Head of caudate nucleus (tissue), 42 donors: ENCODE results near the gene CAPN12.
A peak's percentile ranks its signal among the peaks of the same experiment; 100 is the strongest.

Experiments
- DNase-seq, 42 donors: peaks; one replicate each; pipeline versions ENCODE4 v3.0.0 to v3.0.0-alpha.2; 2020 to 2021; ENCODE audit warnings: mixed read lengths in 7 of 42
- intact Hi-C: fragments of 100-400 bp; cut with DNase I; formaldehyde crosslinking; loops from one replicate; pipeline ENCODE4 v1.15.0; 2022

CAPN12 gene

GRCh38 chr19:38705197-38706019, 38.9 kb downstream of the CAPN12 start:
- no peak for DNase-seq
- intact Hi-C loops, result no loop called here

- no peak for DNase-seq
- intact Hi-C loops, result no loop called here
These were observed 39.7 kb downstream of the CAPN12 start for GRCh38 chr19:38704488-38705026.

GRCh38 chr19:38703509-38703908, 40.8 kb downstream of the CAPN12 start:
- intact Hi-C loops, result no loop called here
- DNase-seq, result no peak

GRCh38 chr19:38702278-38702677, 42.0 kb downstream of the CAPN12 start:
- intact Hi-C loops, result no loop called here
- DNase-seq, result no peak

DNA sequence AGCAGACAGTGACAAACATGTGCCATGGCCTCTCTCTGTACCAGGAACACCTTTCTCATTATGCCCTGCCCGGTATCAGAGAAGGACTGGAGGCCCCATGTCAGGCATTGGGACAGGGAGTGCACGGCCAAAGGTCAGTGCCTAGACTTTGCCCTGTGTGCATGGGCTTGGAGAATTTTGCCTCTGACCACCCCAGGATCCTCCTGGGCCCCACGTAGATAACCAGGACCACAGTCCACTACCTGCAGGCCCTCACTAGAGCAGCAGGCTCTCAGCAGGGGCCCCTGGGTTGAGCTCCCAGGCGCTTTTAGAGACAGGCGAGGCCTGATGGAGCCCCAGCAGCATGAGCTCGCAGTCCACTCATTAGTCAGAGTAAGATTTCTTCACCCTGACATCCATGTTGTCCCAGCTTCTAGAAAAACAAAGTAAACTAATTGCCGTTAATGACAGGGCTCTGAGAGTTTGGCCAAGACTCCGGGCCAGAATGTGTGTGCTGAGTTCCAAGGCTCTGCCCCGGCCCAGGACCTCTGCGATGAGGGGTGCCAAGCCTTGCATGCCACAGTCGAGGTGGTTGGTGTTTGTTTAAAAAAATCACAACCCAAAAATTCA, 42.7 kb downstream of the CAPN12 start:
- DNase-seq, result peak in 2 of 42 donors; percentile 47 to 61

GRCh38 chr19:38700902-38701454, 43.3 kb downstream of the CAPN12 start:
- intact Hi-C loops, result no loop called here
- peak in 10 of 42 donors; percentile 41 to 81 (median 60) for DNase-seq

More for the DNA sequence above, 42.7 kb downstream of the CAPN12 start:
- intact Hi-C loops, result no loop called here

DNA sequence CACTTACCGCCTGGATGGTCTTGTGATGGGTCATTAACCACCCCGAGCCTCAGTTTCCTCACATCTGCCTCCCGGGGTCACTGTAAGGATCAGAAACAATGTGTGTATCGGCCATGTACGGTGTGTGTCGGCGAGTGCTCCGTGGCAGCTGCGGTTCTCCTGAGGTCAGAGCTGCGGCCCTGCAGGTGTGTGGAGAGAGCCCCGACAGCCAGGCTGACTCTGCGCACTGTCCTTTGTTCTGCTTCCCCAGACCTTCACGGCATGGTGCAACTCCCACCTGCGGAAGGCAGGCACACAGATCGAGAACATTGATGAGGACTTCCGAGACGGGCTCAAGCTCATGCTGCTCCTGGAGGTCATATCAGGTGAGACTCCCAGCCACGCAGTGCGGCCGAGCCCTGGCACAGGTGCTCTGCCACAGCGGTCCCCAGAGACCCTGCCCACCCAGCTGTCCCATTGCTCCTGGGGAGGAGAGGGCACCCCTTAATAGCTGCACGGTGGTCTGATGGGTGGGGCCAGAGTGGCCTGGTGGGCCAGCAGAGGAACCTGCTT, 43.8 kb downstream of the CAPN12 start:
- DNase-seq, result no peak

DNA sequence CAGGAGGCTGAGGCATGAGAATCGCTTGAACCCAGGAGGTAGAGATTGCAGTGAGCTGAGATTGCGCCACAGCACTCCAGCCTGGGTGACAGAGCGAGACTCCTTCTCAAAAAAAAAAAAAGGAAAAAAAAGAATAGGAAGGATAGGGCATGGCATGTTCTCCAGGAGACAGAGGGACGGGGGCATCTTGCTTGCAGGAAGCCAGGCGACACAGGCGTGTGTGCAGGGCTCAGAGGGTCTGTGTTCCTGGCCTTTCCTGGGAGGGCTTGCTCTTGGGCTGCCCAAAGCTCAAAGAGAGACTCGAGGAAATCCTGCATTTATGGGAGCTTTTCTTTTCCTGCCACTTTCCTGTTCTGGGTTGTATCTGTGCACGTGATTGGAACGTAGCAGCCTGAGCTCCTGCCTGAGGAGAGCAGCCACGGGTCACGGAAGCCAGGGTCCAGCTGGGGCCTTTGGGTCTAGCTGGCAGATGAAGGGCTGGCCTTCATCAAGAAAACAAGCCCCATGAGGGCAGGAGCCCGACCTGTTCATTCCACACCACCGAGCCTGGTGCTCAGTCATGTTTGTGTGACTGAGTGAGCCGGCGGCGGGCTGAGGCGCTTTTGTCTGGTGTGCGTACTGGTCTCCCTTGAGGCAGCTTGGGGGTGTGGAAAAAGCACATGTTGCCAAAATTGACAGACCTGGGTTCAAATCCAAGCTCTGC, 44.5 kb downstream of the CAPN12 start:
- DNase-seq, result peak in 1 of 42 donors; percentile 33
- intact Hi-C loops, result no loop called here

More for the DNA sequence above, 43.8 kb downstream of the CAPN12 start:
- intact Hi-C loops, result no loop called here

DNA sequence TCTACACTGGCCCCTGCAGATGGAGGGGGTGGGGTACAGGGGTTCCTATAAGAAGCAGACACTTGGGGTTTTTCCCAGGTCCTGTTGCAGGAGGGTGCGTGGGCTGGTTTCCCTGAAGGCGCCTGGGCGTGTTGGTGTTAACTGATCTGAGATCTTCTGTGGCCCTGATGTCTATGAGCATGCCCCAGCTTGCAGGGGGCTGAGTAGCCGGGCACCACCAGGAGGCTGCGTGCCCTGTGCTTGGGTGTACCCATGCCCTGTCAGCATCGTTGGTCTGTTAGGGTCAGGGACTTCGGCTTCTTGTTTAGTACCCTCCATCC, 45.3 kb downstream of the CAPN12 start:
- intact Hi-C loops, result no loop called here
- peak in 5 of 42 donors; percentile 24 to 67 (median 40) for DNase-seq

- DNase-seq, result peak in 13 of 42 donors; percentile 38 to 82 (median 59)
- intact Hi-C loops, result no loop called here
These were observed 45.8 kb downstream of the CAPN12 start for GRCh38 chr19:38698225-38699026.

- intact Hi-C loops, result no loop called here
- peak in 6 of 42 donors; percentile 21 to 57 (median 46) for DNase-seq
These were observed 46.6 kb downstream of the CAPN12 start for GRCh38 chr19:38697641-38698071.

GRCh38 chr19:38697197-38697596, 47.1 kb downstream of the CAPN12 start:
- peak in 1 of 42 donors; percentile 39 for DNase-seq
- intact Hi-C loops, result no loop called here

GRCh38 chr19:38696729-38697055, 47.6 kb downstream of the CAPN12 start:
- no peak for DNase-seq
- intact Hi-C loops, result no loop called here

DNA sequence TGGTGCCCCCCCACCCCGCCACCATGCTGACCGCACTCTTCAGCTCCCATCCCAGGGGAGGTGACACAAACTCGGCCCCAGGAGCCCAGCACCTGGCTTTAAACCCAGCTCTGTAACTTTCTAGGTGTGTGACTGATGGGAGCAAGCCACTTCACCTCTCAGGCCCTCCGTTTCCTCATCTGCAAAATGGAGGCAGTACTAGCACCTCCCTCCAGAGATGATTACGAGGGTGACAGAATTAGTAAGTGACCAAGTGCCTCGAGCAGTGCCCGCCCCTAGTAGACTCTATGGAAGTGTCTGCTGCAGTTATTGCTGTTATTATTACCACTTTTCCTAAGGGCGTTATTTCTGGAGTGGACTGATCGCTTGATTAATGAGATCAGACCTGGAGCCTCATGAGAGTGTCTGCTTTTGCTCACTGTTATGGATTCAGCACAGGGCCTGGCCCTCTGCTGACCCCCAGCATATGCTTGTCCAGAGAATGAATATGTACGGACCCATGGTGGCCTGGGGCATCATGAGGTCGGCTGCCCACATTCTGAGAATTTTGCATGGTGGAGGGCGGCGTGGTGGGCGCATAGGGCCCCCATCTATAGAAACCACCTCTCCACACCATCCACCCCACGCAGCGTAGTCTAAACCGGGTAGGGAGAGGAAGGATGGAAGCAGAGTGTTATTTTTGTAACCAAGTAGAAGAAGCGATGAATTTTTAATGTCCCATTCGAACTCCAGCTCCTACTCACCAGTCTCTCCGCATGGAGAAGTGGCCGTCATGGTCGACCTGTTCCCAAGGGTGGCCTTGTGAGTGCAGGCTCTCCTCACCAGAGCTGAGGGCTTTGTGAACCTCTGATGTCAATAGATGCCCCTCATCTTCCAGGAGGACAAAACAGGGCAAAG, 48.2 kb downstream of the CAPN12 start:
- no peak for DNase-seq
- intact Hi-C loops, result no loop called here

GRCh38 chr19:38695317-38695683, 49.0 kb downstream of the CAPN12 start:
- no peak for DNase-seq
- intact Hi-C loops, result no loop called here

DNA sequence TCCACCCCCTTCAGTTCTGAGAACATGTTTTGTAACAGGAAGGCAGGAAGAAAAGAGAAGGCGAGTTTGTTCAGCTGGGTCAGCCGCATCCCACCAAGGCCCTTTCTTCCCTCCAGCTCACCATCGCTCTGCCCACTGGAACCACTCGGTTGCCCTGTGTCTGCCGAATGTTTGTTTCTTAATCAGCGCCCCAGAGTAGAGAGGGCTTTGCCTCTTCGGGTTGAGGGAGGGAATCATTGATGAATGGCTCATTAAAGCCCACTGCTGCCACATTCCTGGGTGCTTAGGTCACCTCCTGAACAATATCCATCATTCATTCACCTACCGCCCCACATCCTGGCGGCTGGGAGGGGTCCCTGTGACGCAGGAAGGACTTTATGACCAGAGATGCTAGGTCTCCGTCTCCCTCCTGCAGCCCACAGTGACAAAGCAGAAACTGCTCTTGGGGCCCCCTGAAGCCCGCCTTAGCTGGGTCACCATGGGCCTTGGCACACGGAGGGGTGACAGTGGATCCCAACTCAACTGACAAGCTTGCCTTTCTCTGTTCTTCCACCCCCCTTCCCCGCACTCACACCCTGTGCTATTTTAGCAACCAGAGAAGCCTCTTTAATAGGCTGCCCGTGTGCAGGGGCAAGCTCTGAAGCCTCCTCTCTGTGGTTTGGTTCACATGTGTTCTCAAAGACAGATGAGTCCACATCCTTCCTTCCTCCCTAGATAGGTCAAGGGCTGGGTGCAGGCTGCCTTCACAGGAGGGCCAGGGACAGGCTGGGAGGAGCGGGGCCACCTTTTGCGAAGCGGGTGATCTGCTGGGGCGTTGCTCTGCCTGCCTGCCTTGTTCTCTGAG, 50.7 kb downstream of the CAPN12 start:
- peak in 12 of 42 donors; percentile 26 to 74 (median 54) for DNase-seq
- intact Hi-C loops, result no loop called here
